Activated CD8-positive, alpha-beta T cell treated with anti-CD3 and anti-CD28 coated beads for 36 hours (primary cell): Measurements from ENCODE around the gene ABCA13. TPM values are rescaled to one million over a fixed set of nuclear protein-coding genes. Genes with fewer than 3 reads are reported as not detected.

Experiments used
- ATAC-seq: fragments of 200-7000 bp; cut with Tn5 transposase; one replicate; pipeline ENCODE4 v1.10.0; 2021; ENCODE audit warnings: mild to moderate bottlenecking, moderate library complexity
- CTCF ChIA-PET: fragments of 350-600 bp; sonication (Branson Sonifier 250); formaldehyde crosslinking; loops from one replicate; lab custom pipeline; 2021; ENCODE audit warnings: antibody characterized with exemption; lab: Charles Lee
- POLR2A ChIA-PET: fragments of 350-600 bp; sonication (Branson Sonifier 250); formaldehyde crosslinking; loops from one replicate; lab custom pipeline; 2021; ENCODE audit warnings: antibody characterized with exemption; lab: Charles Lee
- DNase-seq: peaks from one replicate; pipeline ENCODE4 v3.0.0-alpha.2; 2020
- H3K27ac Mint-ChIP-seq: one replicate; pipeline ENCODE4 v1.8.0; 2021; ENCODE audit warnings: mild to moderate bottlenecking, mixed read lengths
- H3K27me3 Mint-ChIP-seq: one replicate; pipeline ENCODE4 v1.8.0; 2021; ENCODE audit warnings: mixed read lengths
- H3K36me3 Mint-ChIP-seq: one replicate; pipeline ENCODE4 v1.8.0; 2021; ENCODE audit warnings: low read depth, mixed read lengths
- H3K4me1 Mint-ChIP-seq: one replicate; pipeline ENCODE4 v1.8.0; 2021; ENCODE audit warnings: low read depth, mixed read lengths
- H3K4me3 Mint-ChIP-seq: one replicate; pipeline ENCODE4 v1.8.0; 2021; ENCODE audit warnings: mild to moderate bottlenecking, moderate library complexity, mixed read lengths
- H3K9me3 Mint-ChIP-seq: one replicate; pipeline ENCODE4 v1.8.0; 2021; ENCODE audit warnings: mixed read lengths
- intact Hi-C: fragments of 100-400 bp; cut with micrococcal nuclease; formaldehyde crosslinking; loops from one replicate; pipeline ENCODE4 v1.10.0; 2022
- total RNA-seq, 2 experiments: library from RNA; stranded (reverse); gene quantifications; one replicate each; pipeline ENCODE4 v1.2.3, GENCODE V29; 2021
- TF ChIP-seq, protein P1 (sequence below): fragments of 200-600 bp; IDR thresholded peaks from one replicate; pipeline ENCODE4 v1.8.0; 2022; ENCODE audit warnings: antibody characterized with exemption, mild to moderate bottlenecking

ABCA13 gene
- total RNA-seq, 2 experiments from 2014 or later: not detected

DNA sequence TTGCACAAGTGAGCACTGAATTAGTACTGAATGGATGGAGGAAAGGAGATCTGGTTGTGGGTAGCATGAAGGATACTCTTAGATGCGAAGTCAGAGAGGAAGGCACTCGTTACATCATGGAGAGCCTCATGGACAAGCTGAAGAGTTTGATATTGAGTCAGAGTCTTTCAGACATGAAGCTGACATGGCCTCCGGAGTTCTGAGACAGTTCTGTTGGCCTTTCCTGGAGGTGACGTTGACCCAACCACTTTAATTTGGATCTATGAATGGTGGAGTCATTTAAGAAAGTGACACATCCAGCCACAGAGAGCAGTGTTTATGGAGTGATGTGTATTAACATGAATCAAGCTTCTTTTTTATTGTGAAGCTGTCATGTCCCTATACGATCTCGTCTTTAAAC lies 466.8 kb downstream of the ABCA13 start:
- no peaks in the 10 kb centered on the region for H3K27me3 Mint-ChIP-seq
- CTCF ChIA-PET: no interaction called here

GRCh38 chr7:48643431-48644013 lies 472.3 kb downstream of the ABCA13 start:
- no peaks in the 10 kb centered on the region for H3K4me1 Mint-ChIP-seq
- H3K4me3 Mint-ChIP-seq: no peak overlapping the region
- no peak overlapping the region for H3K27ac Mint-ChIP-seq
- ChIA-PET CTCF (no interaction called here), POLR2A (no interaction called here)
- ATAC-seq (no peak), DNase-seq (no peak)
- H3K36me3 Mint-ChIP-seq: no peaks in the 10 kb centered on the region
- intact Hi-C loops: no loop called here
- no peaks in the 10 kb centered on the region for H3K9me3 Mint-ChIP-seq
- TF ChIP-seq, protein P1, sequence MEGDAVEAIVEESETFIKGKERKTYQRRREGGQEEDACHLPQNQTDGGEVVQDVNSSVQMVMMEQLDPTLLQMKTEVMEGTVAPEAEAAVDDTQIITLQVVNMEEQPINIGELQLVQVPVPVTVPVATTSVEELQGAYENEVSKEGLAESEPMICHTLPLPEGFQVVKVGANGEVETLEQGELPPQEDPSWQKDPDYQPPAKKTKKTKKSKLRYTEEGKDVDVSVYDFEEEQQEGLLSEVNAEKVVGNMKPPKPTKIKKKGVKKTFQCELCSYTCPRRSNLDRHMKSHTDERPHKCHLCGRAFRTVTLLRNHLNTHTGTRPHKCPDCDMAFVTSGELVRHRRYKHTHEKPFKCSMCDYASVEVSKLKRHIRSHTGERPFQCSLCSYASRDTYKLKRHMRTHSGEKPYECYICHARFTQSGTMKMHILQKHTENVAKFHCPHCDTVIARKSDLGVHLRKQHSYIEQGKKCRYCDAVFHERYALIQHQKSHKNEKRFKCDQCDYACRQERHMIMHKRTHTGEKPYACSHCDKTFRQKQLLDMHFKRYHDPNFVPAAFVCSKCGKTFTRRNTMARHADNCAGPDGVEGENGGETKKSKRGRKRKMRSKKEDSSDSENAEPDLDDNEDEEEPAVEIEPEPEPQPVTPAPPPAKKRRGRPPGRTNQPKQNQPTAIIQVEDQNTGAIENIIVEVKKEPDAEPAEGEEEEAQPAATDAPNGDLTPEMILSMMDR: no peak
- H3K27me3 Mint-ChIP-seq: no peaks in the 10 kb centered on the region

More for the DNA sequence above, 466.8 kb downstream of the ABCA13 start:
- POLR2A ChIA-PET: no interaction called here
- no peaks in the 10 kb centered on the region for H3K36me3 Mint-ChIP-seq
- H3K27ac Mint-ChIP-seq: no peak overlapping the region
- intact Hi-C loops: no loop called here
- H3K4me1 Mint-ChIP-seq: no peaks in the 10 kb centered on the region
- no peak overlapping the region for H3K4me3 Mint-ChIP-seq
- H3K9me3 Mint-ChIP-seq: no peaks in the 10 kb centered on the region
- ATAC-seq (no peak), DNase-seq (no peak)
- TF ChIP-seq, protein P1: no peak

- no peak overlapping the region for H3K27ac Mint-ChIP-seq
- intact Hi-C loops: no loop called here
- no peaks in the 10 kb centered on the region for H3K36me3 Mint-ChIP-seq
- H3K4me3 Mint-ChIP-seq: no peak overlapping the region
- POLR2A ChIA-PET: no interaction called here
- TF ChIP-seq, protein P1: no peak
- no peak for DNase-seq
- ATAC-seq: no peak
- no peaks in the 10 kb centered on the region for H3K4me1 Mint-ChIP-seq
- CTCF ChIA-PET: no interaction called here
- no peaks in the 10 kb centered on the region for H3K27me3 Mint-ChIP-seq
- no peaks in the 10 kb centered on the region for H3K9me3 Mint-ChIP-seq
Observed at GRCh38 chr7:48658138-48658537, 486.9 kb downstream of the ABCA13 start.

DNA sequence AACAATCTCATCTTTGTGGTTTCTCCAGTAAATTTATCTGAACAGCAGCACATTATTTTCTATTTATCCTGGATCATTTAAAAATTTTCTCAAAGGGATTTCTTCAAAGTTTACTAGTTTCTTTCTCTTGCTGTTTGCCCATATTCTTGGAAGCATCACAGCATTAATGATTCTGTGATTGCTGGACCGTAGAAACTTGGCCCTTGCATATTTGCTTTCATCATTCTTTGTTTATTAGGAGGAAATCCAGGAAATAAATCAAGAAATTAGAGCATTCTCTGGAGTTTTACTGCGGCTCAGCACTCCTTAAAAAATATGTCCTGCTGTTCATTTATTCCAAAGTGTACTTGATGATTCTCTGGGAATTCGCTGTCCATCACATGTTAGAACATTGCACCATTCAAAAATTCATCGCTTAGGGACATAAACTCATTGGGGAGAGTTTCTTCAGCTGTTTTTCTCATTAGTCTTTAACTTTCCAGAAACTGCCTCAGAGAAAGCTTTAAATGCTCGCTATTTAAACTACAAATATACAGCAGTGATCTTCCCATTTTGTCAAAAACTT lies 489.1 kb downstream of the ABCA13 start:
- no peak for DNase-seq
- H3K4me3 Mint-ChIP-seq: no peak overlapping the region
- no peaks in the 10 kb centered on the region for H3K36me3 Mint-ChIP-seq
- ChIA-PET POLR2A (no interaction called here), CTCF (no interaction called here)
- H3K4me1 Mint-ChIP-seq: no peaks in the 10 kb centered on the region
- TF ChIP-seq, protein P1: no peak
- no peak overlapping the region for H3K27ac Mint-ChIP-seq
- no peak for ATAC-seq
- H3K9me3 Mint-ChIP-seq: no peaks in the 10 kb centered on the region
- H3K27me3 Mint-ChIP-seq: no peaks in the 10 kb centered on the region
- intact Hi-C loops: no loop called here

GRCh38 chr7:48664241-48664640 lies 493.0 kb downstream of the ABCA13 start:
- no peak for DNase-seq
- Mint-ChIP-seq H3K4me1 (no peaks in the 10 kb centered on the region), H3K36me3 (no peaks in the 10 kb centered on the region), H3K27ac (no peak overlapping the region), H3K4me3 (no peak overlapping the region), H3K27me3 (no peaks in the 10 kb centered on the region), H3K9me3 (no peaks in the 10 kb centered on the region)
- CTCF ChIA-PET: no interaction called here
- ATAC-seq: no peak
- TF ChIP-seq, protein P1: no peak
- POLR2A ChIA-PET: no interaction called here
- intact Hi-C loops: no loop called here
